GM12865 (cell line): Measurements from ENCODE around the gene PSMC3IP.
A peak's percentile ranks its signal among the peaks of the same experiment; 100 is the strongest.

Source experiments
- DNase-seq: peaks from one replicate; pipeline ENCODE4 v3.0.0; 2010; ENCODE audit warnings: low read depth
- H3K4me3 ChIP-seq: 2 replicates; pipeline ENCODE4 v1.5.1; 2011; ENCODE audit warnings: mild to moderate bottlenecking, low read depth, low read length, control low read depth
- CTCF ChIP-seq: IDR thresholded peaks from 2 replicates; pipeline ENCODE4 v1.5.1; 2011; ENCODE audit warnings: low read length, control low read depth, low read depth, inconsistent platforms; ENCODE audit not compliant: insufficient read depth; ENCODE audit errors: missing control alignments

The PSMC3IP gene

GRCh38 chr17:42536372-42537155, 41.0 kb downstream of the PSMC3IP start:
- DNase-seq, result peak; percentile 92
- peak overlapping the region; percentile 61 for H3K4me3 ChIP-seq
- no peak for TF ChIP-seq CTCF

GRCh38 chr17:42536048-42536371, 41.5 kb downstream of the PSMC3IP start, which contains the start of gene NAGLU:
Gene NAGLU (plus strand): TSS chr17:42536241. CDS start chr17:42536273, 32 bp downstream.
- no peak for TF ChIP-seq CTCF
- H3K4me3 ChIP-seq, result peak within 1 kb of the TSS; percentile 61
- peak; percentile 95 for DNase-seq

GRCh38 chr17:42535155-42536047, 42.1 kb downstream of the PSMC3IP start:
- DNase-seq, result no peak
- no peak for TF ChIP-seq CTCF

GRCh38 chr17:42531455-42532354, 45.8 kb downstream of the PSMC3IP start:
- peak overlapping the region; percentile 55 for H3K4me3 ChIP-seq
- DNase-seq, result peak; percentile 79
- peak; percentile 37 for TF ChIP-seq CTCF

More at GRCh38 chr17:42535155-42536047, 42.1 kb downstream of the PSMC3IP start:
- H3K4me3 ChIP-seq, result peak overlapping the region; percentile 61

GRCh38 chr17:42530952-42531454, 46.5 kb downstream of the PSMC3IP start:
- no peak for TF ChIP-seq CTCF
- no peak overlapping the region for H3K4me3 ChIP-seq
- DNase-seq, result no peak

- no peak for DNase-seq
- H3K4me3 ChIP-seq, result no peak overlapping the region
- no peak for TF ChIP-seq CTCF
Observed at GRCh38 chr17:42529061-42529460, 48.5 kb downstream of the PSMC3IP start.
